H1 (cell line): ENCODE results near the gene EXOC6. TPM values are rescaled to one million over a fixed set of nuclear protein-coding genes. Genes with fewer than 3 reads are reported as not detected.

Experiments used
- CTCF ChIA-PET: fragments of 300-600 bp; sonication (Branson Sonifier 250); formaldehyde crosslinking; loops from one replicate; lab custom pipeline; 2021; ENCODE audit not compliant: partially characterized antibody; lab: Charles Lee
- POLR2A ChIA-PET: fragments of 300-600 bp; sonication (Branson Sonifier 250); formaldehyde crosslinking; loops from one replicate; lab custom pipeline; 2021; ENCODE audit warnings: inconsistent platforms; ENCODE audit not compliant: partially characterized antibody; lab: Charles Lee
- DNase-seq, 2 experiments: peaks; one replicate each; pipeline versions ENCODE4 v3.0.0 to v3.0.0-alpha.2; 2010 to 2022; ENCODE audit warnings: low spot score in 2 of 2, low read depth in 1 of 2, mixed read lengths in 1 of 2
- FAIRE-seq: peaks from 2 replicates; lab custom pipeline; 2011; peaks lifted over from hg19 to GRCh38; lab: Jason Lieb, UNC
- H2AFZ ChIP-seq: 2 replicates; pipeline ENCODE4 v1.8.1; 2012; ENCODE audit warnings: low read length, inconsistent platforms
- H2AK5ac ChIP-seq: 2 replicates; pipeline ENCODE4 v1.6.1; 2013; ENCODE audit warnings: low read depth, low read length
- H2BK120ac ChIP-seq: replicated peaks from 2 replicates; pipeline ENCODE3; 2013; ENCODE audit warnings: low read depth, low read length, inconsistent platforms
- H2BK12ac ChIP-seq: 2 replicates; pipeline ENCODE4 v1.6.1; 2013; ENCODE audit warnings: low read depth, low read length
- H2BK15ac ChIP-seq: 2 replicates; pipeline ENCODE4 v1.6.1; 2013; ENCODE audit warnings: low read length
- H2BK20ac ChIP-seq: 2 replicates; pipeline ENCODE4 v1.6.1; 2013; ENCODE audit warnings: low read length
- H2BK5ac ChIP-seq: 2 replicates; pipeline ENCODE4 v1.6.1; 2013; ENCODE audit warnings: low read depth, low read length
- H3K14ac ChIP-seq: 2 replicates; pipeline ENCODE4 v1.6.1; 2013; ENCODE audit warnings: inconsistent platforms; ENCODE audit not compliant: insufficient read length
- H3K18ac ChIP-seq: 2 replicates; pipeline ENCODE4 v1.6.1; 2013; ENCODE audit warnings: low read length; ENCODE audit errors: extremely low read depth
- H3K23ac ChIP-seq: 2 replicates; pipeline ENCODE4 v1.6.1; 2013; ENCODE audit warnings: inconsistent platforms; ENCODE audit not compliant: insufficient read length
- H3K23me2 ChIP-seq: 2 replicates; pipeline ENCODE4 v1.6.1; 2013; ENCODE audit warnings: low read depth, low read length
- H3K27ac ChIP-seq: 2 replicates; pipeline ENCODE4 v1.6.1; 2011; ENCODE audit warnings: low read depth, low read length, inconsistent platforms
- H3K27me3 ChIP-seq, 4 experiments: replicated peaks in 1 of 4; 1 replicate in 1 of 4; 2 replicates in 3 of 4; pipeline versions ENCODE4 v1.6.1 to v1.8.1; 2011 to 2013; ENCODE audit warnings: low read length in 3 of 4, mild to moderate bottlenecking in 3 of 4, inconsistent platforms in 2 of 4, mixed read lengths in 2 of 4, moderate library complexity in 1 of 4; ENCODE audit not compliant: control insufficient read depth in 3 of 4, insufficient read depth in 3 of 4; ENCODE audit errors: extremely low read depth in 1 of 4
- H3K36me3 ChIP-seq, 4 experiments: 2 replicates each; pipeline versions ENCODE4 v1.6.1 to v1.8.1; 2011 to 2013; ENCODE audit warnings: mild to moderate bottlenecking in 4 of 4, low read length in 3 of 4, moderate library complexity in 2 of 4, control low read depth in 1 of 4, inconsistent platforms in 1 of 4; ENCODE audit not compliant: insufficient read depth in 4 of 4, control insufficient read depth in 2 of 4
- H3K4ac ChIP-seq: replicated peaks from 2 replicates; pipeline ENCODE3; 2013; ENCODE audit warnings: low read length, low read depth, mixed read lengths, inconsistent platforms; ENCODE audit not compliant: insufficient read length
- H3K4me1 ChIP-seq, 4 experiments: replicated peaks in 1 of 4; 1 replicate in 1 of 4; 2 replicates in 3 of 4; pipeline versions ENCODE4 v1.6.1 to v1.8.1; 2011 to 2013; ENCODE audit warnings: low read length in 3 of 4, inconsistent platforms in 2 of 4, mixed read lengths in 1 of 4; ENCODE audit not compliant: insufficient read depth in 4 of 4, control insufficient read depth in 3 of 4
- H3K4me2 ChIP-seq, 2 experiments: 2 replicates each; pipeline versions ENCODE4 v1.6.1 to v1.8.1; 2011 to 2013; ENCODE audit warnings: low read depth in 2 of 2, low read length in 2 of 2, control low read depth in 1 of 2, inconsistent platforms in 1 of 2, mild to moderate bottlenecking in 1 of 2; ENCODE audit not compliant: insufficient read depth in 1 of 2
- H3K4me3 ChIP-seq, 4 experiments: fragments of 200-600, 300-600 bp in 1 of 4; sonication (generic), shearing (Covaris generic), sonication (Bioruptor Twin) in 1 of 4; 2 replicates each; pipeline versions ENCODE4 v1.5.1 to v1.8.1; 2011 to 2016; ENCODE audit warnings: low read length in 4 of 4, low read depth in 3 of 4, control low read depth in 2 of 4, inconsistent platforms in 2 of 4, mild to moderate bottlenecking in 2 of 4, mixed read lengths in 1 of 4, moderate library complexity in 1 of 4; ENCODE audit not compliant: insufficient read depth in 2 of 4; ENCODE audit errors: extremely low read depth in 1 of 4
- H3K56ac ChIP-seq: replicated peaks from 2 replicates; pipeline ENCODE3; 2013; ENCODE audit warnings: low read depth, mild to moderate bottlenecking, mixed read lengths, low read length, inconsistent platforms; ENCODE audit not compliant: insufficient read length
- H3K79me1 ChIP-seq: 2 replicates; pipeline ENCODE4 v1.6.1; 2013; ENCODE audit warnings: low read depth, low read length, control low read depth
- H3K79me2 ChIP-seq, 2 experiments: 2 replicates each; pipeline versions ENCODE4 v1.6.1 to v1.8.1; 2012 to 2013; ENCODE audit warnings: low read length in 2 of 2, mild to moderate bottlenecking in 2 of 2, inconsistent platforms in 1 of 2; ENCODE audit not compliant: insufficient read depth in 2 of 2, control insufficient read depth in 1 of 2
- H3K9ac ChIP-seq, 4 experiments: replicated peaks in 1 of 4; 1 replicate in 1 of 4; 2 replicates in 3 of 4; pipeline versions ENCODE4 v1.6.1 to v1.8.1; 2011 to 2013; ENCODE audit warnings: low read depth in 3 of 4, low read length in 3 of 4, control low read depth in 2 of 4, mild to moderate bottlenecking in 2 of 4, moderate library complexity in 2 of 4, inconsistent platforms in 1 of 4; ENCODE audit errors: extremely low read depth in 1 of 4
- H3K9me3 ChIP-seq, 2 experiments: 2 replicates each; pipeline versions ENCODE4 v1.6.1 to v1.8.1; 2012 to 2013; ENCODE audit warnings: mild to moderate bottlenecking in 2 of 2, moderate library complexity in 2 of 2, control low read depth in 1 of 2, inconsistent platforms in 1 of 2, low read depth in 1 of 2, low read length in 1 of 2, mixed read lengths in 1 of 2; ENCODE audit not compliant: insufficient read depth in 2 of 2
- H4K20me1 ChIP-seq, 2 experiments: replicated peaks in 1 of 2; 2 replicates each; pipeline versions ENCODE3 to v1.8.1; 2011 to 2013; ENCODE audit warnings: inconsistent platforms in 2 of 2, low read length in 2 of 2, mild to moderate bottlenecking in 1 of 2; ENCODE audit not compliant: insufficient read depth in 2 of 2, control insufficient read depth in 1 of 2
- H4K5ac ChIP-seq: 2 replicates; pipeline ENCODE4 v1.6.1; 2013; ENCODE audit warnings: low read length, low read depth, mixed read lengths, inconsistent platforms; ENCODE audit not compliant: insufficient read length
- H4K8ac ChIP-seq: 2 replicates; pipeline ENCODE4 v1.8.0; 2013; ENCODE audit warnings: mild to moderate bottlenecking, moderate library complexity, low read length, inconsistent platforms; ENCODE audit not compliant: insufficient read depth; ENCODE audit errors: extremely low read depth
- H4K91ac ChIP-seq: replicated peaks from 2 replicates; pipeline ENCODE3; 2013; ENCODE audit warnings: low read length, mixed read lengths, inconsistent platforms; ENCODE audit not compliant: insufficient read length
- ATF2 ChIP-seq: IDR thresholded peaks from 2 replicates; pipeline ENCODE4 v1.6.1; 2012; ENCODE audit warnings: low read length, inconsistent platforms
- CBX5 ChIP-seq: fragments of 300-800, 300-1000 bp; sonication (generic); IDR thresholded peaks from 2 replicates; pipeline ENCODE4 v1.7.1; 2016; ENCODE audit warnings: antibody characterized with exemption, low read length, low read depth
- EGR1 ChIP-seq: IDR thresholded peaks from 2 replicates; pipeline ENCODE4 v1.6.1; 2011; ENCODE audit warnings: low read depth, low read length, borderline replicate concordance
- FOSL1 ChIP-seq: IDR thresholded peaks from 2 replicates; pipeline ENCODE4 v1.6.1; 2011; ENCODE audit warnings: mild to moderate bottlenecking, low read depth, low read length, moderate library complexity; ENCODE audit not compliant: insufficient read depth
- GABPA ChIP-seq: IDR thresholded peaks from 2 replicates; pipeline ENCODE4 v1.6.1; 2011; ENCODE audit warnings: mild to moderate bottlenecking, low read length, moderate library complexity, borderline replicate concordance; ENCODE audit not compliant: insufficient read depth
- POLR2A ChIP-seq, 2 experiments: IDR thresholded peaks; 1 replicate in 1 of 2; 2 replicates in 1 of 2; pipeline ENCODE4 v1.6.1; 2011; ENCODE audit warnings: low read depth in 2 of 2, low read length in 2 of 2, mild to moderate bottlenecking in 2 of 2; ENCODE audit errors: control extremely low read depth in 1 of 2
- SIN3A ChIP-seq, 2 experiments: IDR thresholded peaks in 1 of 2; conservative IDR thresholded peaks in 1 of 2; 2 replicates each; pipeline ENCODE4 v1.6.1; 2011 to 2012; ENCODE audit warnings: low read length in 2 of 2, improper control_type of control experiment in 1 of 2, low read depth in 1 of 2, mild to moderate bottlenecking in 1 of 2
- SIX5 ChIP-seq: IDR thresholded peaks from 2 replicates; pipeline ENCODE4 v1.6.1; 2011; ENCODE audit warnings: mild to moderate bottlenecking, low read depth, low read length
- SP4 ChIP-seq: IDR thresholded peaks from 2 replicates; pipeline ENCODE4 v1.6.1; 2012; ENCODE audit warnings: low read length, inconsistent platforms
- SRF ChIP-seq: IDR thresholded peaks from 2 replicates; pipeline ENCODE4 v1.6.1; 2011; ENCODE audit warnings: mild to moderate bottlenecking, low read depth, low read length, moderate library complexity
- TAF7 ChIP-seq: optimal IDR thresholded peaks from 2 replicates; pipeline ENCODE3; 2011; ENCODE audit warnings: low read depth, mild to moderate bottlenecking, inconsistent platforms, low read length, moderate library complexity, borderline replicate concordance
- WGBS, 2 experiments: shearing (Covaris generic) in 1 of 2; methylation state at CpG; one replicate each; pipeline versions ENCODE4 v1.1.6 to v1.1.7; 2013 to 2015; ENCODE audit warnings: low lambda C conversion rate in 2 of 2, mixed read lengths in 2 of 2, inconsistent platforms in 1 of 2, low coverage in 1 of 2, missing lambda C conversion rate in 1 of 2; ENCODE audit not compliant: insufficient replicate concordance in 2 of 2, insufficient coverage in 1 of 2, insufficient read length in 1 of 2; ENCODE audit errors: extremely low coverage in 1 of 2, missing lambda C conversion rate in 1 of 2; 5-methylcytosine and 5-hydroxymethylcytosine counted together
- polyA plus RNA-seq, 7 experiments: library from polyadenylated mRNA; depleted of rRNA in 3 of 7; stranded (reverse) in 5 of 7; unstranded in 2 of 7; fragments of >200 nt in 5 of 7; fragments of 200-250 nt in 2 of 7; gene quantifications; 1 replicate in 5 of 7; 2 replicates in 1 of 7; 4 replicates in 1 of 7; pipeline versions ENCODE4 v1.2.1 to v1.2.3, GENCODE V29; 2011 to 2013; ENCODE audit warnings: missing spikeins in 2 of 7, mixed read lengths in 2 of 7
- total RNA-seq: library from RNA; stranded (reverse); fragmentation: NEBNext Ultra II Directional; extraction: Animal tissue kit (Norgen Biotek cat#: 25700); gene quantifications from 2 replicates; pipeline ENCODE4 v1.2.1, GENCODE V29; 2021

The EXOC6 gene
- total and polyA plus RNA-seq, 2 of the 8 experiments (the other 6 are each of a cell fraction or from before 2014, with no cell fraction given) = 1.7 to 4.5 TPM

- Histone ChIP-seq H3K79me2 (no peaks in the 10 kb centered on the region), H2BK120ac (no peak overlapping the region), H2AK5ac (no peak overlapping the region), H2BK20ac (no peak overlapping the region), H4K20me1 (no peaks in the 10 kb centered on the region), H2BK5ac (no peak overlapping the region), H3K23ac (no peak overlapping the region), H3K27me3 (no peaks in the 10 kb centered on the region), H3K4me1 (no peaks in the 10 kb centered on the region), H4K5ac (no peak overlapping the region), H4K8ac (no peak overlapping the region), H3K9me3 (no peaks in the 10 kb centered on the region), H3K4me3 (no peak overlapping the region), H3K4ac (no peak overlapping the region), H3K18ac (no peak overlapping the region), H3K23me2 (no peaks in the 10 kb centered on the region), H2AFZ (no peak overlapping the region), H3K4me2 (no peak overlapping the region), H3K36me3 (no peaks in the 10 kb centered on the region), H3K14ac (no peak overlapping the region), H2BK12ac (no peak overlapping the region), H3K9ac (no peak overlapping the region), H3K27ac (no peak overlapping the region), H3K56ac (no peak overlapping the region), H4K91ac (no peak overlapping the region), H3K79me1 (no peaks in the 10 kb centered on the region), H2BK15ac (no peak overlapping the region)
- ChIA-PET POLR2A (no interaction called here), CTCF (interaction anchor here (2.0 to 3.6 kb wide), 3 partner anchors 9 to 14 kb away, joined by 7 to 25 read pairs (median 14); no protein-coding TSS in a partner anchor)
- FAIRE-seq (no peak), DNase-seq (peak in 1 of 2 experiments; percentile 42)
- TF ChIP-seq GABPA = no peak
- TF ChIP-seq EGR1 = no peak
- no peak for TF ChIP-seq FOSL1
- no peak for TF ChIP-seq POLR2A (IDR thresholded peaks at IDR 0.05; ENCODE audit: control extremely low read depth in 1 of 2, low read depth in 2 of 2, low read length in 2 of 2)
- no peak for TF ChIP-seq TAF7
- TF ChIP-seq SP4 = no peak
- TF ChIP-seq CBX5 = no peak
- no peak for TF ChIP-seq ATF2
- no peak for TF ChIP-seq SIX5
- no peak for TF ChIP-seq SIN3A (conservative IDR thresholded peaks at IDR 0.05 in 1 of 2, IDR thresholded peaks at IDR 0.05 in 1 of 2; ENCODE audit: low read depth in 1 of 2, low read length in 2 of 2)
- TF ChIP-seq SRF = no peak
- 88% methylated on average over 9 of the region's 10 CpGs; no CpG with 5 or more reads in 1 of the 2 experiments for WGBS, 2 experiments
These were observed 19.1 kb upstream of the EXOC6 start for GRCh38 chr10:92829042-92829785.
